Effector CD4-positive, alpha-beta T cell (primary cell): ENCODE measurements around the gene SBF2.
"Not testable (repeated sequence)": the region's sequence is repeated elsewhere in the genome, so short reads cannot be mapped to it uniquely, and the experiment has no call there.

Experiments
- DNase-seq: peaks from one replicate; pipeline ENCODE4 v3.0.0-alpha.2; 2020

SBF2 gene

DNA sequence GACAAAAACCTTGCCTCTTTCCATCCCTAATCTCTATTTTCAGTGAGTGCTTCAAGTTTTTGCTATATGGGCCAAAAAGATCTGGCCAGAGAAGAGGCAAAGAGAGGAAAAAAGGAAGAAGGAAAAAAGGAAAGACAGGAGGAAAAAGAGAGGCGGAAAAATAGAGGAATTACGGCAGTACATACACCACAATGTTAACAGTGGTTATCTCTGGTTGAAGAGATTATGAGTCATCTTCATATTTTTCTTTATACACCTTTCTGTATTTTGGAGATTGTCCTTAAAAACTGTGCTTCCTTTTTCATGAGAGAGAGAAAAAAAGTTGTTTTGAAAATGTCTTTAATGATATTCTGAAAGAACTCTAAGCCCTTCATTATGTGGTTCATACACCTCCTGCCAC is 133.7 kb downstream of the SBF2 start:
- no peak for DNase-seq

DNA sequence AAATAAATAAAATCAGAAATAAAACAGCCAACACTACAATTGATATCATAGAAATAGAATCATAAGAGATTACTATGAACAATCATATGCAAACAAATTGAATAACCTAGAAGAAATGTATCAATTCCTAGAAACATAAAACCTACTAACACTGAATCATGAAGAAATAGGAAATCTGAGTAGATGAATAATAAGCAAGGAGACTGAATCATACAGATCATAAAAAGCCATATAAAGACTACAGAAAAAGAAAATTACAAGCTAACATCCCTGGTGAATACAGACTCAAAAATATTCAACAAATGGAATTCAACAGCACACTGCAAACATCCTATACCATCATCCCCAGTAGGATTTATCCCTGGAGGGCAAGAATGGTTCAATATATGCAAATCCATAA is 135.6 kb downstream of the SBF2 start:
- no peak for DNase-seq

DNA sequence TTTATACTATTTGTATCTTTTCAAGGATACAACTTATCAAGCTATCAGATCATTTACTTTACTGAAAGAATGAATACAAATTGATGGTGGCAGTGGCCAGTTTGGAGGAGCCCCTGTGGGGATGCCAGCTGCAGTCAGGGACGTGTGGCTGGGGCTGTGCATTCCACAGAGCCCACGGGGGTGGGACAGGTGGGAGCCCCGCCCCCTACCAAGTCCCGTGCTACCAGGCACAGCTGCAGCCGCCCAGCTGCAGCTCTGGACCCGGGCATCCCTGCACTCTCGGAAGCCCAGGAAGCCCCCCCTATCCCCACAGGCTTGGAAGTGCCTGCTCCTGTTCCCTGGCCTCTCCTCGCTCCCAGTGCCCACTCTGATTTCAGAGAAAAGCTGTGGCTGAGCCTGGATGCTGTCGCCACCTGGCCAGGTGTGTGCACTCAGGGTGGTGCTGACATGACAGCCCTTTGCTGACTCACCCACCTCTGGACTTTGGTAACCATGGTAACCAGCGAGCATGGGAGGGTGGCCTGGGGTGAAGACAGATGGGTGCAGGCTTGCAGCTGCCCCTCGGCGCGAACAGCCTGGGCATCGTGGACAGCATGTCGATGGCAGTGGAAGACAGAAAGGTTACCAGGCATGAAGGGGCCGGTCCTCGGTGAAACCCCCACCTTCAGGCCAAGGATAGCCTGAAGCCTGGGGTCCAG is 138.1 kb downstream of the SBF2 start:
- DNase-seq, result no peak

DNA sequence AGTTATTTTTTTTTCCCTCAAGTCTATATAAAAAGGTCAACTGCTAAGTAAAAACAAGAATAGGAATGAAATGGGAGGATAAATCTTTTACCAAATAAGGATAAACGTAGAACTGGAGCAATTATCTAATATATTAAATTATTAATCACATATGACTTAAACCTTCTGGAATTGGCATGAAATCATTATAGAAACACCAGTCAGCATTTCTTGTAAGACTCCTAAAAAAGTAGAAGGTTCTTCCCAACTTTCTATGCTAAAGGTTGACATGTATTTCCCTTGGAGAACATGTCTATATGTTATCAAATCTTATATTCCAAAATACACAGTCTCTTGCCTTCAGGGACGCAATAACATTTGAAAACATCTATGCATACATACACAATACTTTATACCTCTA is 143.2 kb downstream of the SBF2 start:
- no peak for DNase-seq

DNA sequence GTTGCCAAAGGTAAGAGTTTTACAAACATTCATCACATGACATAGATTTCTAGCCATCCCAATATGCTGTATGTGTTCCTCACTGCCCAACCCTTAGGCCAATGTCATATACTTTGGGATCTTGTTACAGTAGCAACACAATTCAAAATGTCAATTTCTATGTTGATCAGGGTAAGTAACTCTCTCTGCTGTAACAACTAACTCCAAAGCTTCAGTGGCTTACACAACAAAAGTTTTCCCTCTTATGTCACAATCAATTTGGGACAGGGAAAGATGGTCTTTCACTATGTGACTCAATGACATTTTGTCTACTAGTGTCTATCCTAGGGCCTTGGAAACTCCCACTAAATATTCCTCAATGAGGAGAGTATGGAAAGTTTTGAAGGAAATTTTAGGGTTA is 144.5 kb downstream of the SBF2 start:
- no peak for DNase-seq

DNA sequence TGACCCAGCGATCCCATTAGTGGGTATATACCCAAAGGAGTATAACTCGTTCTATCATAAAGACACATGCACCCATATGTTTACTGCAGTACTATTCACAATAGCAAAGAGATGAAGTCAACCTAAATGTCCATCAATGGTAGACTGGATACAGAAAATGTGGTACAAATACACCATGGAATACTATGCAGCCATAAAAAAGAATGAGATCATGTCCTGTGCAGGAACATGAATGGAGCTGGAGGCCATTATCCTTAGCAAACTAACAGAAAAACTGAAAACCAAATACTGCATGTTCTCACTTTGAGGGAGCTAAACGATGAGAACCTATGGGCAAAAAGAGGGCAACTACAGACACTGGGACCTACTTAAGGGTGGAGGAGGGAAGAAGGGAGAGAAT is 146.8 kb downstream of the SBF2 start:
- DNase-seq, result no peak

DNA sequence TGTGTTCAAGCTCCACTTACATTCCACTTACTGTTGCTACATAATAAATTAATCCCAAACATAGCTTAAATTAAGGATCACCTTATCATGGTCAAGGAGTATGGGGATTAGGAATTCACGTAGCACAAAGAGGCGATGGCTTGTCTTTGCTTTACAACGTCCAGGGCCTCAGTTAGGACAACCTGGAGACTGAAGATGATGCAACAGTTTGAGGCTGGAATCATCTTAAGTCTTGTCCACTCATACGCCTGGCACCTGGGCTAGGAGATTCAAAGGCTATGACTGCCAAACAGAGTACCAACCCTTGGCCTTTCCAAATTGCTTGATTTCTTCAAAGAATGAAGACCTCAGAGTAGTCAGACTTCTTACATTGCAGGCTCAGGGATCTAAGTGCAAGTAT is 149.1 kb downstream of the SBF2 start:
- no peak for DNase-seq

DNA sequence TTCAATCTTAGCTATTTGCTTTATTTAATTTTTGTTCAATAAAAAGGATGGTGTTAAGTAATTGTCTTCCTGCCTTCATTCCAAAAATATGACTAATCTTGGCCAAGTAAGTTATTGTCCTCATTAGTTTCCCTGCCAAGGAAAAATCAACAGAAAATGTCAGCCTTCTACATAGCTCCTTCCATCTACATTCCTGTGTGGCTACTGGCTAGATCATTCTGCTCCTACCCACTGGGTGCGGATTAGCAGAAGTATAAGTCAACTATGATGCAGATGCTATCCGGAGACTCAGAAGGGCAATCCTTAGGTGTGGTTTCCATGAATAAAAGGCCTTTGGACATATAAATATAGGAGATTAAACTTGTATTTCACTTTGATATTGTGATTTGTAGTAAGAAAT is 154.4 kb downstream of the SBF2 start:
- DNase-seq, result no peak

DNA sequence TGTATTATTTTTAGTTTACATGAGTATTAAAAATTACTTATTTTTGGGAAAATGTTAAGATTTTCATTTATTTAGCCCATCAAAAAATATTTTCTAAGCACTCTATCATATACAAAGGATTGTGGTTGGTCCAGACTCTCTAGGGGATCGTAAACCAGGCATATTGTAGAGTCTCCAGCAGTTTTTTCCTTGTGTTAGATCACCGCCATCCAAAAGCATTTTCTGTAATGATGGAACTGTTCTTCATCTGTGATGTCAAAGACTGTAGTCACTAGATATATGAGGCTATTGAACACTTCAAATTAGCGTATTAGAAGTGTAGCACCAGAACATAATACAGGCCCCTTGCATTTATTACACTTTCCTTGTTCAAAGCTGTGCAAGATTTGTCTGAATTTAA is 154.9 kb downstream of the SBF2 start:
- DNase-seq, result no peak

DNA sequence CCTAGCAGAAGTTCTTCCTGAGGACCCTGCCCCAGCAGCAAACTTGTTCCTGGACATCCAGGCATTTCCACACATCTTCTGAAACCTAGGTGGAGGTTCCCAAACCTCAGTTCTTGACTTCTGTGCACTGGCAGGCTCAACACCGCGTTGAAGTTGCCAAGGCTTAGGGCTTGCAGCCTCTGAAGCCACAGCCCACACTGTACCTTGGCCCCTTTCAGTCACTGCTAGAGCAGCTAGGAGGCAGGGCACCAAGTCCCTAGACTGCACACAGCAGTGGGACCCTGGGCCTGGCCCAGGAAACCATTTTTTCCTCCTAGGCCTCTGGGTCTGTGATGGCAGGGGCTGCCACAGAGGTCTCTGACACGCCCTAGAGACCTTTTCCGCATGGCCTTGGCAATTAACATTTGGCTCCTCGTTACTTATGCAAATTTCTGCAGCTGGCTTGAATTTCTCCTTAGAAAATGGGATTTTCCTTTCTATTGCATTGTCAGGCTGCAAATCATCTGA is 159.0 kb downstream of the SBF2 start:
- DNase-seq, result no peak

DNA sequence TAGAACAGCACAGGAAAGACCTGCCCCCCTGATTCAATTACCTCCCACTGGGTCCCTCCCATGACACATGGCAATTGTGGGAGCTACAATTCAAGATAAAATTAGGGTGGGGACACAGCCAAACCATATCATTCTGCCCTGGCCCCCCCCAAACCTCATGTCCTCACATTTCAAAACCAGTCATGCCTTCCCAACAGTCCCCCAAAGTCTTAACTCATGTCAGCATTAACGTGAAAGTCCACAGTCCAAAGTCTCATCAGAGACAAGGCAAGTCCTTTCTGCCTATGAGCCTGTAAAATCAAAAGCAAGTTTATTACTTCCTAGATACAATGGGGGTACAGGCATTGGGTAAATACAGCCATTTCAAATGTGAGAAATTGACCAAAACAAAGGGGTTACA is 159.8 kb downstream of the SBF2 start:
- not testable (repeated sequence) for DNase-seq

DNA sequence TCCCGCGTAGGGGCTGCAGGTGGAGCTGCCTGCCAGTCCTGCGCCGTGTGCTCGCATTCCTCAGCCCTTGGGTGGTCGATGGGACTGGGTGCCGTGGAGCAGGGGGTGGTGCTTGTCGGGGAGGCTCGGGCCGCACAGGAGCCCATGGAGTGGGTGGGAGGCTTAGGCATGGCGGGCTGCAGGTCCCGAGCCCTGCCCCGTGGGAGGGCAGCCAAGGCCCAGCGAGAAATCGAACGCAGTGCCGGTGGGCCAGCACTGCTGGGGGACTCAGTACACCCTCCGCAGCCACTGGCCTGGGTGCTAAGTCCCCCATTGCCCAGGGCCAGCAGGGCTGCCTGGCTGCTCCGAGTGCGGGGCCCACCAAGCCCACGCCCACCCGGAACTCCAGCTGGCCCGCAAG is 160.8 kb downstream of the SBF2 start:
- not testable (repeated sequence) for DNase-seq

DNA sequence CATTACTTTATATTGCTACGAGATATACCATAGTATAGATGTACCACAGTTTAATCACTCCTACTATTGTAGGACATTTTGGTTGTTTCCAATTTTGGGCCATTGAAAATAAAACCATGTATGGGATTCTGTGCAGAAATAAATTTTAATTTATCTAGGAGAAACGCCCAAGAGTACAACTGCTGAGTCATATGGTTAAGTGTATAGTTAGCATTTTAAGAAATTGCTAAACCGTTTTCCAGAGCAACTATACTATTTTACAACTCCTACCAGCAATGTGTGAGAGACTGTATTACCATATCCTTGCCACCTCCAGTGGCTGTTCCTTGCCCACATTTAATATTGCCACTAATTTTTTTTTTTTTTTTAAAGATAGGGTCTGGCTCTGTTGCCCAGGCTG is 163.1 kb downstream of the SBF2 start:
- DNase-seq, result no peak

DNA sequence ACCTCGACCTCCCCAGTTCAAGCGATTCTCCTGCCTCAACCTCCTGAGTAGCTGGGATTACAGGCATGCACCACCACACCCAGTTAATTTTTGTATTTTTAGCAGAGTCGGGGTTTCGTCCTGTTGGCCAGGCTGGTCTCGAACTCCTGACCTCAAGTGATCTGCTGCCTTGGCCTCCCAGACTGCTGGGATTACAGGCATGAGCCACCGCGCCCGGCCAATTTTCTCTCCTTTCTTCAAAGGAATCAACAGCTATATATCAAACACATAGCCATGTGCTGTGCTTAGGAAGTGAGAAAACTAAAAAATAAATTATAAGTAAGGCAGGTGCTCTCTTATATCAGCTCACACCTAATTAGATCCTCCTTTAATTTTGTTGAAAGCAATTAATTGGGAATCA is 164.8 kb downstream of the SBF2 start:
- not testable (repeated sequence) for DNase-seq

DNA sequence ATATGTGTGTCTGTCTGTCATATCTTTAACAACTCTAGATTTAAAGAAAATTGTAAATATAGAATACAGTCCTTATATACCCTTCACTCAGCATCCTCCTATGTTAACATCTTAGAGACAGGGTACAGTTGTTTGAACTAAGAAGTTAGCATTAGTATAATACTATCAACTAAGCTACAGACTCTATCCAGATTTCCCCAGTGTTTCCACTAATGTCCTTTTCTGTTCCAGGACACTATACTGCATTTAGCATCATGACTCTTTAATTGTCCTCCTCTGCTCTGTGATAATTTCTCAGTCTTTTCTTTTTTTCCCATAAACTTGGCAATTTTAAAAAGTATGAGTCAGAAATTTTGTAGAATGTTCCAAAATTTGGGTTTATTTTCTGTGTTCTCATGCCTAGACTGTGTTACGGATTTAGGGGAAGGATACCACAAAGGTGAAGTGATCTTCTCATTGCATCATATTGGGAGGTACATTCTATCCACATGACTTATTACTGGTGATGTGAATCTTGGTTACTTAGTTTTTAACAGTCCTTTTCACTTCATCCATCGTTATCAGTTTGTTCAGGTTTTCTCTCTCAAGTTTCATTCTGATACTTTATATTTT is 168.4 kb downstream of the SBF2 start:
- DNase-seq, result no peak

DNA sequence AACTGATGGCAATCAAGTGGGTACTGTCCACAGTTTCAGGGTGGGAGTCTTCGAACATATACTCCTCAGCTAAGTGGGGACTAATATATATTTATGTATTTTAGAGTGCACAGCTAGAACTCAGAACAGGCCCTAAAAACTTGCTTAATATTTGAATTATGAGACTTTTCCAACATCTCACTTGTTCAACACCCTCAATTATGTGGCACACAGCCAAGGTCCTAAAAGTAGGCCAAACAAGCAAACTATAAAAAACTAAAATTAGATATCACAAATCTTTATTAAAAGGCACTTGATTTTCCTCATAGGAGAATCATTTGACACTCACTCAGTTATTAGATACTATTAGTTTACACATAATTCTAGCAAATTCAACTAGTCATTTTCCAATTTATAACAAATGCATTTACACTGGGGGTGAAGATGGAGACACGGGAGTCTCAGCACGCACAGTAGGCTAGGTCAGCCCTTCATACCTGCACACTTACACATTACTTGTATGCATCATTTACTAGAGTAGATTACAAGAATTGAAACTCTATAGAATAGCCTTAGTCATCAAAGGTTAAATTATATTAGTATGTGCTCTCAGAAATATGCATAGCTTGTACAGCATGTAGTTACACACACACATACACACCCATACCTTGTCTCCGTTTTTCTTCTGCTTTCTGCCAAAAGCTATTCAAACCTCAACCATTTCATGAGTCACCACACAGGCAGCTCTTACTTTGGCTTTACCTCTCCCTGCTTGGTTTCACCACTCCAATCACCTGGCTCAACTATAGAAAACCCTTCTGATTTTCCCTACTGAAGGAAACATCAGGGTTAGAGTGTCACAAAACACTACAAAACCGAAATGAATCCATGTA is 171.5 kb downstream of the SBF2 start:
- DNase-seq, result no peak

DNA sequence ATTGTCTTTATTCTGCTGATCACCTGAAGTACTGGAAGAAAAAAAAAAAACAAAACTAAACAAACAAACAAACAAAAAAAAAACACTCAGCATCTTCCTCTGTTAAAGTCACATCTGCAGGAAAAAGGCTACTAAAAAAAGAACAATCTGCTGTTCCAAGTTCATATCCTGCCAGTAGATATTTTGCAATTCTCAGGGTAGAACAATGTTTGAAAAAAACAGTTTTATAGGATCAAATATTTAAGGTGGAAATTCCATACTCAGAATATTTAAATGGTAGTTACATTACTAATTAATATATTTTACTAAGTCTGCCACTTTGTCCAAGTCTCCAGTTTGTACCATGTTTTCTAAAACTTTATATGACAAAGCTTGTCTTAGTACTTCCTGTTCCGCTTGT is 175.2 kb downstream of the SBF2 start:
- no peak for DNase-seq

DNA sequence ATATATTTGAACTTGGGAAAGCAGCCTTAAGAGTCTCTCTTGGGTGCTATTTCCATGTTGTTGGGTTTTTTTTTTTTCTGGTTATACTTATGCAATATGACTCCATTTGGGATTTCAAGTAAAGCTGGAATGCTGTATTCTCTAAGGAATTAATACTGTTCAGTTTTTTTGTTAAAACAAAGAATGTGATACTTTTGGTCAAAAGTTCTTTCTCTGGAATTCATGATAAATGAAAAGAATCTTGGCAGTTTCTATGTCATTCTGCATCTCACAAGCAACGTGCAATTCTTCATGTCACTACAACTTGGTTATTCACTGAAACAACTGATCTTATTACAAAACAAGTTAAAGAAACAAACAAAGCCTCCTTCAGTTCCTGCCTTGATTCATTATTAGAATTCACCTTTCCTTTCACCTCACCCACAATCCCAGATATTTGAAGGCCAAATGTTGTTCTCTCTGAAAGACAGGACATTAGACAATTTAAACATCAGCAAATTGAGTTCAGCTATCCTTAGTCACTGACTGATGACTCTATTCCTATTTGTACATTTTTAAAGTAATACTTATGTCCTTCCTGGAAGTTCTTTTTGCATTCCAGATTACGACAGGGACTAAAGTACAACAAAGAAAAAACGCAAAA is 176.2 kb downstream of the SBF2 start:
- no peak for DNase-seq

DNA sequence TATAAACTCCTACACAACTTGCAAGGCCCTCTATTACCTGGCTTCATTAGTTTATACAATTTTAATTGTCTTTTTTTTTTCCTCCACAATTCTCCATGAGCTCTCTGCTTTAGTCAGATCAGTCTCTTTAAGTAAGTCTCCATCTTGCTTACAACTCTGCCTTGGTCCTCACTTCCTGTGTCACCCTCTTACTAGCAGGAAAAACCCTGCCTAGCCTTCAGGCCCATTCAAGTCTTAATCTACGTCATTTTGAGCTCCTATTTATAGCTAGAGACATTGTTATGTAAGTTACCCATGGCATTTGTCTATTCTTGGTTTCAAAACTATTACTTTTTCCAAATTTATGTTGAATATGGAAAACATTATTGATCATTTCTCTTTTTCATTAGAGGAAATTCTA is 177.4 kb downstream of the SBF2 start:
- no peak for DNase-seq

DNA sequence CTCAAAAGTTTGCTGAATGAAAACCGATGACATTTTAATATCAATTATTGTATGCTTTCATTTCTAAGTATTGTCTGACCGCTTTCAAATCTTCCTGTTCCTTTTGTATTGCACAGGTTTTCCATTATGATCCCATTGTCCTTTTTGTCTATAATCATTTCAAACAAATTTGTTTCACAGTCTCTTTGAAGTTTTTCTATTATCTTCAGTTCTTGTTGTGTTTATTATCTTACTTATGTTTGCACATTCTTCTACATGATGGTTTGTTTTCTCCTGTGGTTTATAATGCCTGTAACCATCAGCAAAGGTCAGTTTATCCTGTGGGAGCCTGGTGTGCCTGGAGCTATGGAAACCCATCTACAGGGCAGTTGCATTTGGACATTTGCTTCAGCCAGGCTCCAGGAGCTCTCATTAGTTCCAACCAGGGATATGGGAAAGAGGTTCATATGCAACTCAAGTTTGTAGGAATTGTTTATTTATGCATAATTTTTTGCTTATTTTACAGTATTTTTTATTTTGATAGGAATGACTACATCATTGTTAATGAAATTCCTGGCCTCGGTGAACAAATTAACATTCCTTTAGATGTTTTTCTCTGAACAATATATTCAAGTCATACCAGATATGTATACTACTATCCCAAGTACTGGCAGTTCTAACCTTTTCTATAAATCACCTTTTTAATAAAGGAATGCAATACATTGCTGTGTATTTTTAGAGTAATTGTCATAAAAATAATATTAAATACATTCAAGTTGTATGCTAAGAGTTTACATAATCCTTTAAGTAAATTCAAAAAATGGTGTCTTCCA is 179.2 kb downstream of the SBF2 start:
- no peak for DNase-seq

DNA sequence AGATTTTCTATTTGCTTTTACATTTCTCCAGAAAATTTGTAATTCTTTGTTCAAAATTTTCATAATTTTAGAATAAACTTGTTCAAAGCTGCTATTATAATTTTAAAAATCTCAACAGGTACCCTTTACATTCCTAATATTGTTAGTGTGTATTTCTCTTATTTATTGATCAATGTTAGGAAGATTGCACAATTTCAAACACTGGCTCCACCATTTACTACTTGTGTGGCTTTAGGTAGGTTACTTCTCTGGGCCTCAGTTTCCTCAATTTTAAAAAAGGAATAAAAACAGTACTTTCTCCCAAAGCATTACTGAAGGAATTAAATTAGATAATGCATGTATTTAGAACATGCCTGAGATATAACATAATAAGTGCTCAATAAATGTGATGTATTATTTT is 180.2 kb downstream of the SBF2 start:
- no peak for DNase-seq

DNA sequence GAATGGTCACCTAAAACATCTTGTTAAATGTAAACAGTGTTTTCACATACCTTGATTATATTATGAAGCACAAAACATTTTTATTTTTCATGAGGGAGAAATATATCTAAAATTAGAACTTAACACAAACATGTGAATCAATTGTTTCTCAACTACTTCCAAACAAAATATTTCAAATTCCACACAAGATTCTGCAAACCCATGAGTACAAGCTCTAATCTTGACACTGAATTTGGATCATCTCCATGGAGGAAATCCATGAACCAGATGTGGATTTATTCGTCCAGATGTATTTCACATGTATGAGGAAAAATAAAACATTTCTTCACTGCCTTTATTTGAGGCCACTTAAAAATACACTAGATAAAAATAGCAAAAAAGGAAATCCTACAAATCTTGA is 184.2 kb downstream of the SBF2 start:
- no peak for DNase-seq
